ENCODE data around the gene ERFL.

DNA sequence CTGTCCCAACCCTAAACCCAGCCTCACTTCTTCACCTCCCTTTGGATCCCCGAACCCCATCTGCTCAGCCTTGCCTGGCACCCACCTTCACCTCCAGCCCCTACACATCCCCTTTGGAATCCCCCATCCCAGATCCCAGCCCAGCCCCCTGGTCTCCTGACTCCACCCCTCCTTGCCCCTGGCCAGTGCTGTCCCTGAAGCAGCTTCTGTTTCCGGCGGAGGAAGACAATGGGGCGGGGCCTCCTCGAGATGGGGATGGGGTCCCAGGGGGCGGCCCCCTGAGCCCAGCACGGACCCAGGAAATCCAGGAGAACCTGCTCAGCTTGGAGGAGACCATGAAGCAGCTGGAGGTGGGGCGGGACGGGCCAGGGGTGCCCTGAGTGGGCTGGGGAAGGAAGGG, 22.0 kb downstream of the ERFL start:
- TF ChIP-seq, protein P1, sequence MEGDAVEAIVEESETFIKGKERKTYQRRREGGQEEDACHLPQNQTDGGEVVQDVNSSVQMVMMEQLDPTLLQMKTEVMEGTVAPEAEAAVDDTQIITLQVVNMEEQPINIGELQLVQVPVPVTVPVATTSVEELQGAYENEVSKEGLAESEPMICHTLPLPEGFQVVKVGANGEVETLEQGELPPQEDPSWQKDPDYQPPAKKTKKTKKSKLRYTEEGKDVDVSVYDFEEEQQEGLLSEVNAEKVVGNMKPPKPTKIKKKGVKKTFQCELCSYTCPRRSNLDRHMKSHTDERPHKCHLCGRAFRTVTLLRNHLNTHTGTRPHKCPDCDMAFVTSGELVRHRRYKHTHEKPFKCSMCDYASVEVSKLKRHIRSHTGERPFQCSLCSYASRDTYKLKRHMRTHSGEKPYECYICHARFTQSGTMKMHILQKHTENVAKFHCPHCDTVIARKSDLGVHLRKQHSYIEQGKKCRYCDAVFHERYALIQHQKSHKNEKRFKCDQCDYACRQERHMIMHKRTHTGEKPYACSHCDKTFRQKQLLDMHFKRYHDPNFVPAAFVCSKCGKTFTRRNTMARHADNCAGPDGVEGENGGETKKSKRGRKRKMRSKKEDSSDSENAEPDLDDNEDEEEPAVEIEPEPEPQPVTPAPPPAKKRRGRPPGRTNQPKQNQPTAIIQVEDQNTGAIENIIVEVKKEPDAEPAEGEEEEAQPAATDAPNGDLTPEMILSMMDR (conservative IDR thresholded peaks at IDR 0.05; ENCODE audit: low read depth in 2 of 2) = no peak
- TF ChIP-seq NANOG (IDR thresholded peaks at IDR 0.05; ENCODE audit: borderline replicate concordance) (no peak), POLR2AphosphoS5 (IDR thresholded peaks at IDR 0.05; ENCODE audit: low read depth) (no peak), EZH2 (IDR thresholded peaks at IDR 0.05; ENCODE audit: low read depth, unreplicated experiment) (no peak)
- TF ChIP-seq, protein P2, sequence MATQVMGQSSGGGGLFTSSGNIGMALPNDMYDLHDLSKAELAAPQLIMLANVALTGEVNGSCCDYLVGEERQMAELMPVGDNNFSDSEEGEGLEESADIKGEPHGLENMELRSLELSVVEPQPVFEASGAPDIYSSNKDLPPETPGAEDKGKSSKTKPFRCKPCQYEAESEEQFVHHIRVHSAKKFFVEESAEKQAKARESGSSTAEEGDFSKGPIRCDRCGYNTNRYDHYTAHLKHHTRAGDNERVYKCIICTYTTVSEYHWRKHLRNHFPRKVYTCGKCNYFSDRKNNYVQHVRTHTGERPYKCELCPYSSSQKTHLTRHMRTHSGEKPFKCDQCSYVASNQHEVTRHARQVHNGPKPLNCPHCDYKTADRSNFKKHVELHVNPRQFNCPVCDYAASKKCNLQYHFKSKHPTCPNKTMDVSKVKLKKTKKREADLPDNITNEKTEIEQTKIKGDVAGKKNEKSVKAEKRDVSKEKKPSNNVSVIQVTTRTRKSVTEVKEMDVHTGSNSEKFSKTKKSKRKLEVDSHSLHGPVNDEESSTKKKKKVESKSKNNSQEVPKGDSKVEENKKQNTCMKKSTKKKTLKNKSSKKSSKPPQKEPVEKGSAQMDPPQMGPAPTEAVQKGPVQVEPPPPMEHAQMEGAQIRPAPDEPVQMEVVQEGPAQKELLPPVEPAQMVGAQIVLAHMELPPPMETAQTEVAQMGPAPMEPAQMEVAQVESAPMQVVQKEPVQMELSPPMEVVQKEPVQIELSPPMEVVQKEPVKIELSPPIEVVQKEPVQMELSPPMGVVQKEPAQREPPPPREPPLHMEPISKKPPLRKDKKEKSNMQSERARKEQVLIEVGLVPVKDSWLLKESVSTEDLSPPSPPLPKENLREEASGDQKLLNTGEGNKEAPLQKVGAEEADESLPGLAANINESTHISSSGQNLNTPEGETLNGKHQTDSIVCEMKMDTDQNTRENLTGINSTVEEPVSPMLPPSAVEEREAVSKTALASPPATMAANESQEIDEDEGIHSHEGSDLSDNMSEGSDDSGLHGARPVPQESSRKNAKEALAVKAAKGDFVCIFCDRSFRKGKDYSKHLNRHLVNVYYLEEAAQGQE (IDR thresholded peaks at IDR 0.05; ENCODE audit: unreplicated experiment) = no peak

Data from GM23338 (cell line).